GM23338 (cell line): Measurements from ENCODE around the gene B4GALNT2. TPM values are rescaled to one million over a fixed set of nuclear protein-coding genes. Genes with fewer than 3 reads are reported as not detected.
"Not testable (repeated sequence)": the region's sequence is repeated elsewhere in the genome, so short reads cannot be mapped to it uniquely, and the experiment has no call there.

ENCODE experiments used
- ATAC-seq: fragments of 200-7000 bp; cut with Tn5 transposase; 3 replicates; pipeline ENCODE4 v1.9.1; 2020
- DNase-seq: peaks from one replicate; pipeline ENCODE4 v3.0.0-alpha.2; 2015; ENCODE audit warnings: low spot score
- H2AFZ ChIP-seq: fragments of 200-600 bp; sonication (generic); 2 replicates; pipeline ENCODE4 v1.8.0; 2016; ENCODE audit warnings: antibody characterized with exemption, mild to moderate bottlenecking, moderate library complexity
- H3F3A ChIP-seq: fragments of 200-600 bp; sonication (generic); replicated peaks from 2 replicates; pipeline ENCODE4 v1.8.0; 2017; ENCODE audit warnings: antibody characterized with exemption, mixed run types, low read depth
- H3K27ac ChIP-seq: fragments of 200-600 bp; sonication (generic); 2 replicates; pipeline ENCODE4 v1.6.1; 2016; ENCODE audit warnings: low read depth
- H3K27me3 ChIP-seq: fragments of 200-600 bp; sonication (generic); 2 replicates; pipeline ENCODE4 v1.8.0; 2016; ENCODE audit warnings: mild to moderate bottlenecking, mixed run types, moderate library complexity; ENCODE audit not compliant: insufficient read depth
- H3K36me3 ChIP-seq: fragments of 200-600 bp; sonication (generic); 2 replicates; pipeline ENCODE4 v1.8.0; 2016; ENCODE audit warnings: mild to moderate bottlenecking; ENCODE audit not compliant: insufficient read depth
- H3K4me1 ChIP-seq: fragments of 200-600 bp; sonication (generic); 2 replicates; pipeline ENCODE4 v1.8.0; 2016; ENCODE audit warnings: mild to moderate bottlenecking, moderate library complexity; ENCODE audit not compliant: insufficient read depth
- H3K4me2 ChIP-seq: fragments of 200-600 bp; sonication (generic); 2 replicates; pipeline ENCODE4 v1.7.1; 2017; ENCODE audit warnings: mixed run types
- H3K4me3 ChIP-seq: fragments of 200-600 bp; sonication (generic); 2 replicates; pipeline ENCODE4 v1.6.1; 2016; ENCODE audit warnings: mixed run types
- H3K79me2 ChIP-seq: fragments of 200-600 bp; sonication (generic); replicated peaks from 2 replicates; pipeline ENCODE4 v1.8.0; 2017; ENCODE audit warnings: mild to moderate bottlenecking; ENCODE audit not compliant: insufficient read depth
- H3K9me2 ChIP-seq: fragments of 200-600 bp; sonication (generic); 2 replicates; pipeline ENCODE4 v1.8.0; 2017; ENCODE audit not compliant: insufficient read depth
- H4K20me1 ChIP-seq: fragments of 200-600 bp; sonication (generic); replicated peaks from 2 replicates; pipeline ENCODE4 v1.8.0; 2017; ENCODE audit warnings: mild to moderate bottlenecking; ENCODE audit not compliant: insufficient read depth
- H3K27ac Mint-ChIP-seq: 2 replicates; pipeline ENCODE4 v1.8.0; 2020; ENCODE audit warnings: inconsistent platforms, mild to moderate bottlenecking, moderate library complexity, mixed read lengths
- H3K27me3 Mint-ChIP-seq: 3 replicates; pipeline ENCODE4 v1.8.0; 2022; ENCODE audit warnings: low read depth, mild to moderate bottlenecking, moderate library complexity, mixed read lengths, inconsistent platforms; ENCODE audit not compliant: insufficient read depth, poor library complexity
- H3K36me3 Mint-ChIP-seq: 3 replicates; pipeline ENCODE4 v1.8.0; 2021; ENCODE audit warnings: low read depth, mild to moderate bottlenecking, inconsistent platforms, moderate library complexity, mixed read lengths
- H3K4me1 Mint-ChIP-seq: 3 replicates; pipeline ENCODE4 v1.8.0; 2020; ENCODE audit warnings: mild to moderate bottlenecking, inconsistent platforms, mixed read lengths
- H3K4me3 Mint-ChIP-seq: 3 replicates; pipeline ENCODE4 v1.8.0; 2021; ENCODE audit warnings: moderate library complexity, mild to moderate bottlenecking, inconsistent platforms, mixed read lengths
- H3K9me3 Mint-ChIP-seq: 3 replicates; pipeline ENCODE4 v1.8.0; 2020; ENCODE audit warnings: moderate library complexity, mild to moderate bottlenecking, inconsistent platforms, mixed read lengths
- EZH2 ChIP-seq: fragments of 200-600 bp; sonication (generic); IDR thresholded peaks from one replicate; pipeline ENCODE4 v1.8.0; 2017; ENCODE audit warnings: antibody characterized with exemption, mild to moderate bottlenecking, low read depth; ENCODE audit not compliant: unreplicated experiment
- STAT1 ChIP-seq: IDR thresholded peaks from one replicate; pipeline ENCODE4 v1.6.1; 2016; ENCODE audit warnings: antibody characterized with exemption; ENCODE audit not compliant: unreplicated experiment
- ZNF331 ChIP-seq: fragments of 250-450 bp; sonication (Bioruptor Pico); IDR thresholded peaks from 2 replicates; pipeline ENCODE4 v1.5.0; 2020; ENCODE audit warnings: low read depth, mild to moderate bottlenecking, moderate library complexity
- long read RNA-seq: library from polyadenylated mRNA; unstranded; transcript quantifications from one replicate; pipeline ENCODE4 v2.0.0, GENCODE V29; 2020; ENCODE audit not compliant: unreplicated experiment
- polyA plus RNA-seq: library from polyadenylated mRNA; unstranded; fragments of >200 nt; fragmentation: Nextera tagmentation; extraction: Ambion mirVana; gene quantifications from 2 replicates; pipeline ENCODE4 v1.2.1, GENCODE V29; 2016
- total RNA-seq: library from RNA; depleted of rRNA; stranded (reverse); fragments of >200 nt; shearing (Covaris generic); gene quantifications from 2 replicates; pipeline ENCODE4 v1.2.3, GENCODE V29; 2014; rRNA removed
- TF ChIP-seq, protein P1 (sequence below): fragments of 250-450 bp; sonication (Bioruptor Pico); IDR thresholded peaks from 2 replicates; pipeline ENCODE4 v1.5.0; 2020; ENCODE audit warnings: mild to moderate bottlenecking, moderate library complexity

B4GALNT2 gene
- not detected in 2 replicates for total RNA-seq
- polyA plus RNA-seq: not detected in 2 replicates
- long read RNA-seq: 0 reads

GRCh38 chr17:49132699-49133364 is at the start of gene B4GALNT2:
Gene B4GALNT2 (plus strand): TSS chr17:49132769. CDS start chr17:49132793, 24 bp downstream.
- peak; percentile 95 for ATAC-seq

DNA sequence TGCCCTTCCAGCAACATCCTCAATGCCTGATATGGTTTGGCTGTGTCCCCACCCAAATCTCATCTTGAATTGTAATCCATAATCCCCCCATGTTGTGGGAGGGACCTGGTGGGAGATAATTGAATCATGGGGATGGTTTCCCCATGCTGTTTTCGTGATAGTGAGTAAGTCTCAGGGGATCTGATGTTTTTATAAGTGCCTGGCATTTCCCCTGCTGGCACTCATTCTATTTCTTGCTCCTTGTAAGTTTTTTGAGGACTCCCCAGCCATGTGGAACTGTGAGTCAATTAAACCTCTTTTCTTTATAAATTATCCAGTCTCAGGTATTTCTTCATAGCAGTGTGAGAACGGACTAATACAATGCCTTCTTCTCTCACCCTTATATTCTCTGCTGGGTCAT is 47.5 kb upstream of the B4GALNT2 start:
- DNase-seq, H3K27ac ChIP-seq, H3F3A ChIP-seq, H3K27ac Mint-ChIP-seq, H3K4me3 Mint-ChIP-seq, H3K9me2 ChIP-seq, H3K27me3 ChIP-seq, H3K27me3 Mint-ChIP-seq, H3K36me3 Mint-ChIP-seq, H3K4me3 ChIP-seq, H3K9me3 Mint-ChIP-seq, H3K79me2 ChIP-seq, H3K36me3 ChIP-seq, ATAC-seq, H4K20me1 ChIP-seq, H3K4me1 ChIP-seq, H2AFZ ChIP-seq, H3K4me2 ChIP-seq: not testable (repeated sequence)
- H3K4me1 Mint-ChIP-seq: peaks cover 14% of the 10 kb centered on the region

More at GRCh38 chr17:49132699-49133364, at the start of gene B4GALNT2:
- H3K4me3 Mint-ChIP-seq: peak within 1 kb of the TSS; percentile 73
- H3K27me3 Mint-ChIP-seq: peaks cover 40% of the 10 kb centered on the region
- Histone ChIP-seq H3K36me3 (no peaks in the 10 kb centered on the region), H3K9me2 (no peaks in the 10 kb centered on the region), H3K4me3 (peak within 1 kb of the TSS; percentile 74), H3K4me1 (peaks cover 4% of the 10 kb centered on the region; the same call in 1 of the 2 replicates), H2AFZ (peak within 1 kb of the TSS; percentile 99), H3K27me3 (peaks cover 50% of the 10 kb centered on the region), H3K4me2 (peak within 1 kb of the TSS; percentile 91), H4K20me1 (no peaks in the 10 kb centered on the region), H3K27ac (no peak within 1 kb of the TSS), H3K79me2 (no peaks in the 10 kb centered on the region), H3F3A (no peaks in the 10 kb centered on the region)
- TF ChIP-seq ZNF331 (no peak), STAT1 (no peak), EZH2 (peak; percentile 6)
- TF ChIP-seq, protein P1, sequence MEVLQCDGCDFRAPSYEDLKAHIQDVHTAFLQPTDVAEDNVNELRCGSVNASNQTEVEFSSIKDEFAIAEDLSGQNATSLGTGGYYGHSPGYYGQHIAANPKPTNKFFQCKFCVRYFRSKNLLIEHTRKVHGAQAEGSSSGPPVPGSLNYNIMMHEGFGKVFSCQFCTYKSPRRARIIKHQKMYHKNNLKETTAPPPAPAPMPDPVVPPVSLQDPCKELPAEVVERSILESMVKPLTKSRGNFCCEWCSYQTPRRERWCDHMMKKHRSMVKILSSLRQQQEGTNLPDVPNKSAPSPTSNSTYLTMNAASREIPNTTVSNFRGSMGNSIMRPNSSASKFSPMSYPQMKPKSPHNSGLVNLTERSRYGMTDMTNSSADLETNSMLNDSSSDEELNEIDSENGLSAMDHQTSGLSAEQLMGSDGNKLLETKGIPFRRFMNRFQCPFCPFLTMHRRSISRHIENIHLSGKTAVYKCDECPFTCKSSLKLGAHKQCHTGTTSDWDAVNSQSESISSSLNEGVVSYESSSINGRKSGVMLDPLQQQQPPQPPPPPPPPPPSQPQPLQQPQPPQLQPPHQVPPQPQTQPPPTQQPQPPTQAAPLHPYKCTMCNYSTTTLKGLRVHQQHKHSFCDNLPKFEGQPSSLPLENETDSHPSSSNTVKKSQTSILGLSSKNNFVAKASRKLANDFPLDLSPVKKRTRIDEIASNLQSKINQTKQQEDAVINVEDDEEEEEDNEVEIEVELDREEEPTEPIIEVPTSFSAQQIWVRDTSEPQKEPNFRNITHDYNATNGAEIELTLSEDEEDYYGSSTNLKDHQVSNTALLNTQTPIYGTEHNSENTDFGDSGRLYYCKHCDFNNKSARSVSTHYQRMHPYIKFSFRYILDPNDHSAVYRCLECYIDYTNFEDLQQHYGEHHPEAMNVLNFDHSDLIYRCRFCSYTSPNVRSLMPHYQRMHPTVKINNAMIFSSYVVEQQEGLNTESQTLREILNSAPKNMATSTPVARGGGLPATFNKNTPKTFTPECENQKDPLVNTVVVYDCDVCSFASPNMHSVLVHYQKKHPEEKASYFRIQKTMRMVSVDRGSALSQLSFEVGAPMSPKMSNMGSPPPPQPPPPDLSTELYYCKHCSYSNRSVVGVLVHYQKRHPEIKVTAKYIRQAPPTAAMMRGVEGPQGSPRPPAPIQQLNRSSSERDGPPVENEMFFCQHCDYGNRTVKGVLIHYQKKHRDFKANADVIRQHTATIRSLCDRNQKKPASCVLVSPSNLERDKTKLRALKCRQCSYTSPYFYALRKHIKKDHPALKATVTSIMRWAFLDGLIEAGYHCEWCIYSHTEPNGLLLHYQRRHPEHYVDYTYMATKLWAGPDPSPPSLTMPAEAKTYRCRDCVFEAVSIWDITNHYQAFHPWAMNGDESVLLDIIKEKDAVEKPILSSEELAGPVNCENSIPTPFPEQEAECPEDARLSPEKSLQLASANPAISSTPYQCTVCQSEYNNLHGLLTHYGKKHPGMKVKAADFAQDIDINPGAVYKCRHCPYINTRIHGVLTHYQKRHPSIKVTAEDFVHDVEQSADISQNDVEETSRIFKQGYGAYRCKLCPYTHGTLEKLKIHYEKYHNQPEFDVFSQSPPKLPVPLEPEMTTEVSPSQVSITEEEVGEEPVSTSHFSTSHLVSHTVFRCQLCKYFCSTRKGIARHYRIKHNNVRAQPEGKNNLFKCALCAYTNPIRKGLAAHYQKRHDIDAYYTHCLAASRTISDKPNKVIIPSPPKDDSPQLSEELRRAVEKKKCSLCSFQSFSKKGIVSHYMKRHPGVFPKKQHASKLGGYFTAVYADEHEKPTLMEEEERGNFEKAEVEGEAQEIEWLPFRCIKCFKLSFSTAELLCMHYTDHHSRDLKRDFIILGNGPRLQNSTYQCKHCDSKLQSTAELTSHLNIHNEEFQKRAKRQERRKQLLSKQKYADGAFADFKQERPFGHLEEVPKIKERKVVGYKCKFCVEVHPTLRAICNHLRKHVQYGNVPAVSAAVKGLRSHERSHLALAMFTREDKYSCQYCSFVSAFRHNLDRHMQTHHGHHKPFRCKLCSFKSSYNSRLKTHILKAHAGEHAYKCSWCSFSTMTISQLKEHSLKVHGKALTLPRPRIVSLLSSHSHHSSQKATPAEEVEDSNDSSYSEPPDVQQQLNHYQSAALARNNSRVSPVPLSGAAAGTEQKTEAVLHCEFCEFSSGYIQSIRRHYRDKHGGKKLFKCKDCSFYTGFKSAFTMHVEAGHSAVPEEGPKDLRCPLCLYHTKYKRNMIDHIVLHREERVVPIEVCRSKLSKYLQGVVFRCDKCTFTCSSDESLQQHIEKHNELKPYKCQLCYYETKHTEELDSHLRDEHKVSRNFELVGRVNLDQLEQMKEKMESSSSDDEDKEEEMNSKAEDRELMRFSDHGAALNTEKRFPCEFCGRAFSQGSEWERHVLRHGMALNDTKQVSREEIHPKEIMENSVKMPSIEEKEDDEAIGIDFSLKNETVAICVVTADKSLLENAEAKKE (CRISPR knock-in tag): no peak
- H3K9me3 Mint-ChIP-seq: peaks cover 32% of the 10 kb centered on the region
- DNase-seq: peak; percentile 85
- H3K27ac Mint-ChIP-seq: no peak within 1 kb of the TSS
- peaks cover 2% of the 10 kb centered on the region; the same call in 2 of the 3 replicates for H3K4me1 Mint-ChIP-seq
- peaks cover 18% of the 10 kb centered on the region for H3K36me3 Mint-ChIP-seq
